GM21367 (cell line): ENCODE results near the gene TXNIP.
A peak's percentile ranks its signal among the peaks of the same experiment; 100 is the strongest.
"Not testable (repeated sequence)": the region's sequence is repeated elsewhere in the genome, so short reads cannot be mapped to it uniquely, and the experiment has no call there.

Experiments used
- ATAC-seq: cut with Tn5 transposase; IDR thresholded peaks from one replicate; pipeline ENCODE4 v1.9.1; 2021; ENCODE audit not compliant: unreplicated experiment

TXNIP gene

GRCh38 chr1:145996433-145997015 lies at the start of gene TXNIP:
TSS of gene TXNIP (minus strand) at chr1:145996579. CDS start at chr1:145996266, 313 bp downstream.
- peak; percentile 89 for ATAC-seq

- ATAC-seq: no peak
These were observed 43.4 kb upstream of the TXNIP start for GRCh38 chr1:146039844-146040194.

- no peak for ATAC-seq
These were observed 40.7 kb upstream of the TXNIP start for GRCh38 chr1:146036965-146037646.

- ATAC-seq: no peak
These were observed 40.0 kb upstream of the TXNIP start for GRCh38 chr1:146036241-146036964.

GRCh38 chr1:146035048-146035423 lies 38.7 kb upstream of the TXNIP start:
- no peak for ATAC-seq

GRCh38 chr1:146032631-146033219 lies 36.3 kb upstream of the TXNIP start:
- ATAC-seq: no peak

- ATAC-seq: no peak
These were observed 35.1 kb upstream of the TXNIP start for GRCh38 chr1:146031476-146031875.

- no peak for ATAC-seq
These were observed 32.7 kb upstream of the TXNIP start for GRCh38 chr1:146029117-146029516.

GRCh38 chr1:146026650-146027049 lies 30.3 kb upstream of the TXNIP start:
- ATAC-seq: not testable (repeated sequence)

GRCh38 chr1:146025787-146026495 lies 29.6 kb upstream of the TXNIP start:
- ATAC-seq: not testable (repeated sequence)

GRCh38 chr1:146022403-146023127 lies 26.2 kb upstream of the TXNIP start:
- ATAC-seq: no peak

GRCh38 chr1:146021622-146022402 lies 25.4 kb upstream of the TXNIP start, which contains the start of gene HJV:
TSS of gene HJV (minus strand) at chr1:146021735. CDS start at chr1:146020231, 1,504 bp downstream.
- no peak for ATAC-seq

- no peak for ATAC-seq
These were observed 24.7 kb upstream of the TXNIP start for GRCh38 chr1:146021050-146021445.

- no peak for ATAC-seq
These were observed 24.0 kb upstream of the TXNIP start for GRCh38 chr1:146020058-146021049.

- ATAC-seq: no peak
These were observed 23.1 kb upstream of the TXNIP start for GRCh38 chr1:146019231-146020057.

- no peak for ATAC-seq
These were observed 20.5 kb upstream of the TXNIP start for GRCh38 chr1:146016891-146017290.

GRCh38 chr1:146013559-146013922 lies 17.2 kb upstream of the TXNIP start:
- no peak for ATAC-seq
